Uterus (tissue), 2 donors: ENCODE measurements around the gene HOXA6.

Experiments
- CTCF ChIP-seq, 4 experiments: fragments of 200-600 bp in 2 of 4; fragments of 450-650 bp in 2 of 4; sonication (generic) in 2 of 4; IDR thresholded peaks; one replicate each; pipeline ENCODE4 v1.5.1; 2016 to 2019; ENCODE audit warnings: antibody characterized with exemption in 4 of 4, mild to moderate bottlenecking in 2 of 4, moderate library complexity in 1 of 4
- POLR2A ChIP-seq, 2 donors: fragments of 450-650 bp; IDR thresholded peaks; one replicate each; pipeline ENCODE4 v1.6.1; 2016; ENCODE audit warnings: antibody characterized with exemption in 2 of 2, mild to moderate bottlenecking in 1 of 2, moderate library complexity in 1 of 2

- no peak for TF ChIP-seq CTCF (IDR thresholded peaks at IDR 0.05)
- no peak for TF ChIP-seq POLR2A (IDR thresholded peaks at IDR 0.05)
These were observed 39.3 kb upstream of the HOXA6 start for GRCh38 chr7:27186668-27187474.
